PC-3 (cell line): ENCODE data around the gene IL1RAPL1. TPM values are rescaled to one million over a fixed set of nuclear protein-coding genes. Genes with fewer than 3 reads are reported as not detected.

Source experiments
- ATAC-seq: fragments of 200-7000 bp; cut with Tn5 transposase; 2 replicates; pipeline ENCODE4 v1.9.1; 2020; ENCODE audit warnings: mild to moderate bottlenecking, moderate library complexity
- BruUV-seq: library from RNA; stranded (reverse); fragments of 400-500 nt; replicated peaks from 2 replicates; lab custom pipeline; 2021; lab: Mats Ljungman, UMichigan
- CTCF ChIA-PET: fragments of 300-600 bp; sonication (Branson Sonifier 250); formaldehyde crosslinking; loops from one replicate; lab custom pipeline; 2022; ENCODE audit warnings: antibody characterized with exemption; lab: Charles Lee
- POLR2A ChIA-PET: fragments of 300-600 bp; sonication (Branson Sonifier 250); formaldehyde crosslinking; loops from one replicate; lab custom pipeline; 2022; ENCODE audit warnings: antibody characterized with exemption; ENCODE audit not compliant: unreplicated experiment; lab: Charles Lee
- DNase-seq: peaks from one replicate; pipeline ENCODE4 v3.0.0-alpha.2; 2015
- H2AFZ ChIP-seq: fragments of 300-600 bp; sonication (generic); 2 replicates; pipeline ENCODE4 v1.6.0; 2016; ENCODE audit warnings: antibody characterized with exemption, low read length
- H3F3A ChIP-seq: fragments of 300-600 bp; sonication (generic); one replicate; pipeline ENCODE4 v1.6.0; 2017; ENCODE audit warnings: antibody characterized with exemption, low read length, control low read depth, mild to moderate bottlenecking; ENCODE audit not compliant: unreplicated experiment
- H3K27ac ChIP-seq: fragments of 300-600 bp; sonication (generic); 2 replicates; pipeline ENCODE4 v1.5.1; 2016; ENCODE audit warnings: mild to moderate bottlenecking, low read length
- H3K27me3 ChIP-seq: fragments of 300-600 bp; sonication (generic); 2 replicates; pipeline ENCODE4 v1.6.1; 2016; ENCODE audit warnings: low read length, mixed read lengths
- H3K36me3 ChIP-seq: fragments of 300-600 bp; sonication (generic); 2 replicates; pipeline ENCODE4 v1.6.1; 2016; ENCODE audit warnings: low read depth, mixed run types, low read length, mixed read lengths
- H3K4me1 ChIP-seq: fragments of 300-600 bp; sonication (generic); 2 replicates; pipeline ENCODE4 v1.5.1; 2016; ENCODE audit warnings: low read length; ENCODE audit not compliant: insufficient read depth
- H3K4me2 ChIP-seq: fragments of 300-600 bp; sonication (generic); 2 replicates; pipeline ENCODE4 v1.6.0; 2016; ENCODE audit warnings: low read length
- H3K4me3 ChIP-seq: fragments of 300-600 bp; sonication (generic); 2 replicates; pipeline ENCODE4 v1.5.1; 2016; ENCODE audit warnings: mild to moderate bottlenecking, low read length, mixed read lengths
- H3K79me2 ChIP-seq: fragments of 300-600 bp; sonication (generic); 2 replicates; pipeline ENCODE4 v1.6.1; 2017; ENCODE audit warnings: low read length, mixed read lengths
- H3K9ac ChIP-seq: fragments of 300-600 bp; sonication (generic); 2 replicates; pipeline ENCODE4 v1.6.0; 2016; ENCODE audit warnings: mild to moderate bottlenecking, low read length
- H3K9me2 ChIP-seq: fragments of 300-600 bp; sonication (generic); replicated peaks from 2 replicates; pipeline ENCODE4 v1.6.1; 2016; ENCODE audit warnings: mixed run types, low read length, mixed read lengths
- H3K9me3 ChIP-seq: fragments of 300-600 bp; sonication (generic); 2 replicates; pipeline ENCODE4 v1.6.1; 2016; ENCODE audit warnings: low read length, mixed read lengths
- H4K20me1 ChIP-seq: fragments of 300-600 bp; sonication (generic); 2 replicates; pipeline ENCODE4 v1.6.1; 2016; ENCODE audit warnings: low read length, mixed read lengths
- EZH2 ChIP-seq: fragments of 300-600 bp; sonication (generic); IDR thresholded peaks from one replicate; pipeline ENCODE4 v1.6.1; 2017; ENCODE audit warnings: antibody characterized with exemption, mild to moderate bottlenecking, low read length; ENCODE audit not compliant: unreplicated experiment
- EZH2phosphoT487 ChIP-seq: fragments of 300-600 bp; sonication (generic); IDR thresholded peaks from 2 replicates; pipeline ENCODE4 v1.6.1; 2018; ENCODE audit warnings: mild to moderate bottlenecking, antibody characterized with exemption, low read length, borderline replicate concordance
- intact Hi-C: fragments of 100-400 bp; cut with micrococcal nuclease; formaldehyde crosslinking; loops from 2 replicates; pipeline ENCODE4 v1.9.0; 2023
- total RNA-seq: library from RNA; depleted of rRNA; stranded (reverse); fragments of >200 nt; gene quantifications from 2 replicates; pipeline ENCODE4 v1.2.3, GENCODE V29; 2014
- TF ChIP-seq, protein P1 (sequence below): fragments of 300-600 bp; sonication (generic); conservative IDR thresholded peaks from 2 replicates; pipeline ENCODE4 v1.5.1; 2017; ENCODE audit warnings: antibody characterized with exemption, low read depth, mild to moderate bottlenecking, low read length

IL1RAPL1 gene
- total RNA-seq, 1 experiment from 2014 or later, result 0.44 TPM

DNA sequence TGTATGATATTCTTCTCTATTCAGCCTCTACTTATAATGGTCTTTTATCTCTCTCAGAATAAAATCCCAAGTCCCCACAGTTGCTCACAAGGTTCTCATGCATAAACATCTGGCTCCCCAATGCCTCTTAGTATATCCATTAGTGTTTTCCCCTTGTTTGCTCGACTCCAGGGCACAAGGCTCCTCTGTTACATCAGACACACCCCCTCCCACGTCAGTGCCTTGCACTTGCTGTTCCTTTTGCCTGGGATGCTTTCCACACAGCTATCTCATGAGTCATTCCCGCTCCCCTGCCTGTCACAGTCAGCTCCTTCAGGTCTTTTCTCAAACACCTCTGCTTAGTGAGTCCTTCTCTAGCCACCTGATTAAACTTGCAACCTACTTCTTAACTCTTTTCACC, 260.2 kb downstream of the IL1RAPL1 start:
- H3K36me3 ChIP-seq, result no peaks in the 10 kb centered on the region
- H3K4me1 ChIP-seq, result no peaks in the 10 kb centered on the region
- BruUV-seq, result no TSS peak
- no peaks in the 10 kb centered on the region for H3K9me3 ChIP-seq
- intact Hi-C loops, result no loop called here
- H3K4me3 ChIP-seq, result no peak overlapping the region
- no peaks in the 10 kb centered on the region for H3F3A ChIP-seq
- no peaks in the 10 kb centered on the region for H3K9me2 ChIP-seq
- no peaks in the 10 kb centered on the region for H4K20me1 ChIP-seq
- H3K27ac ChIP-seq, result no peak overlapping the region
- H3K79me2 ChIP-seq, result no peaks in the 10 kb centered on the region
- ChIA-PET CTCF (no interaction called here), POLR2A (interaction anchor here (0.6 kb wide), 1 partner anchor 36 kb away, joined by 3 read pairs; no protein-coding TSS in a partner anchor)
- ATAC-seq (peak; percentile 84), DNase-seq (peak; percentile 64)
- H3K9ac ChIP-seq, result no peak overlapping the region
- no peak for TF ChIP-seq EZH2
- TF ChIP-seq, protein P1, sequence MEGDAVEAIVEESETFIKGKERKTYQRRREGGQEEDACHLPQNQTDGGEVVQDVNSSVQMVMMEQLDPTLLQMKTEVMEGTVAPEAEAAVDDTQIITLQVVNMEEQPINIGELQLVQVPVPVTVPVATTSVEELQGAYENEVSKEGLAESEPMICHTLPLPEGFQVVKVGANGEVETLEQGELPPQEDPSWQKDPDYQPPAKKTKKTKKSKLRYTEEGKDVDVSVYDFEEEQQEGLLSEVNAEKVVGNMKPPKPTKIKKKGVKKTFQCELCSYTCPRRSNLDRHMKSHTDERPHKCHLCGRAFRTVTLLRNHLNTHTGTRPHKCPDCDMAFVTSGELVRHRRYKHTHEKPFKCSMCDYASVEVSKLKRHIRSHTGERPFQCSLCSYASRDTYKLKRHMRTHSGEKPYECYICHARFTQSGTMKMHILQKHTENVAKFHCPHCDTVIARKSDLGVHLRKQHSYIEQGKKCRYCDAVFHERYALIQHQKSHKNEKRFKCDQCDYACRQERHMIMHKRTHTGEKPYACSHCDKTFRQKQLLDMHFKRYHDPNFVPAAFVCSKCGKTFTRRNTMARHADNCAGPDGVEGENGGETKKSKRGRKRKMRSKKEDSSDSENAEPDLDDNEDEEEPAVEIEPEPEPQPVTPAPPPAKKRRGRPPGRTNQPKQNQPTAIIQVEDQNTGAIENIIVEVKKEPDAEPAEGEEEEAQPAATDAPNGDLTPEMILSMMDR, result no peak
- no peak for TF ChIP-seq EZH2phosphoT487
- no peak overlapping the region for H3K4me2 ChIP-seq
- no peak overlapping the region for H2AFZ ChIP-seq
- H3K27me3 ChIP-seq, result no peaks in the 10 kb centered on the region

DNA sequence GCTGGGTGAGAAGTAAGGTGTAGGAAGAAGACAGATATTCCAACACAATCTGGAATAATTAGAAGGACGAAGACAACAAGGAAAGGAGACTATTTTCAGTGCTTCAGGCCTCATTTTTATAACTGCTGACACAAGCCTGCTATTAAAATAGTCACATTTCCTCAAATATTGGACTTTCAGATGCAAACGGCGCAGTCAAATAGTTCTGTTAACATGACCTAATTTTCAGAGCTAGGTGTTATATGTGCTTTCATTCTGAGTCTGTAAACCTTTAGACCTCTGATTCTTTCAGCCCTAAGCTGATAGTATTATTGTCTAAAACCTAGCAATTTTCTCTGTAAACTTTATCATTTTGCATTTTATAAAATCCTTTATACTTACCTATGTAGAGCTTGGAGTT, 261.5 kb downstream of the IL1RAPL1 start:
- H3K4me1 ChIP-seq, result no peaks in the 10 kb centered on the region
- no peak overlapping the region for H3K4me2 ChIP-seq
- ChIA-PET CTCF (no interaction called here), POLR2A (no interaction called here)
- no peaks in the 10 kb centered on the region for H3K9me3 ChIP-seq
- no peak overlapping the region for H3K4me3 ChIP-seq
- TF ChIP-seq EZH2, result no peak
- DNase-seq (no peak), ATAC-seq (no peak)
- no peaks in the 10 kb centered on the region for H3K27me3 ChIP-seq
- H3K27ac ChIP-seq, result no peak overlapping the region
- no peaks in the 10 kb centered on the region for H3F3A ChIP-seq
- no peaks in the 10 kb centered on the region for H3K36me3 ChIP-seq
- intact Hi-C loops, result no loop called here
- H2AFZ ChIP-seq, result no peak overlapping the region
- no TSS peak for BruUV-seq
- no peaks in the 10 kb centered on the region for H4K20me1 ChIP-seq
- no peak overlapping the region for H3K9ac ChIP-seq
- no peaks in the 10 kb centered on the region for H3K79me2 ChIP-seq
- H3K9me2 ChIP-seq, result no peaks in the 10 kb centered on the region

DNA sequence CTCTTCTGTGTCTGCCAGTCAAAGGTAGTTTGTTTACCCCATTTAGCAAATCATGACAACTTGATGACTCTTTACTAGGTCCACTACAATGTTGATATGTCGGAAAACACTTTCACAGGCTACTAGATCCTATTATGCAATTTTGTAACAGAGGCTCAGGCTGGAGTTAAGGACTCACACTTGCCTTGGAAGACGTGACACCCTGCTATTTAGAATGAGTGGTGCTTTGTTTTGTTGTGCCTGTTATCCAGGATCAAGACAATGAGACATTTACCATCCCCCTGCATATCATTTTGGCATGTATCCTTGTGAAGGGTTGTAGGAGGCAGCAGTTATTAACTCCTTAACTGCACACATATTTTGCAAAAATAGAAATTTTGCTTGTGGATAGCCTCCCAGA, 263.7 kb downstream of the IL1RAPL1 start:
- no peak overlapping the region for H3K4me2 ChIP-seq
- no peak overlapping the region for H3K4me3 ChIP-seq
- H3K27me3 ChIP-seq, result no peaks in the 10 kb centered on the region
- BruUV-seq, result no TSS peak
- no peaks in the 10 kb centered on the region for H3F3A ChIP-seq
- no peak overlapping the region for H2AFZ ChIP-seq
- H3K4me1 ChIP-seq, result no peaks in the 10 kb centered on the region
- H3K36me3 ChIP-seq, result no peaks in the 10 kb centered on the region
- intact Hi-C loops, result no loop called here
- TF ChIP-seq, protein P1, result no peak
- TF ChIP-seq EZH2, result no peak
- no peak for TF ChIP-seq EZH2phosphoT487
- POLR2A ChIA-PET, result no interaction called here
- H3K9ac ChIP-seq, result no peak overlapping the region
- H4K20me1 ChIP-seq, result no peaks in the 10 kb centered on the region
- H3K9me2 ChIP-seq, result no peaks in the 10 kb centered on the region
- ATAC-seq (no peak), DNase-seq (no peak)
- CTCF ChIA-PET, result no interaction called here
- H3K27ac ChIP-seq, result no peak overlapping the region
- no peaks in the 10 kb centered on the region for H3K79me2 ChIP-seq
- no peaks in the 10 kb centered on the region for H3K9me3 ChIP-seq
